ENCODE results near the gene GALNT13. TPM values are rescaled to one million over a fixed set of nuclear protein-coding genes. Genes with fewer than 3 reads are reported as not detected.

The GALNT13 gene
- total RNA-seq, 3 donors from 2014 or later = 0.33 to 17.3 (median 0.44) TPM

DNA sequence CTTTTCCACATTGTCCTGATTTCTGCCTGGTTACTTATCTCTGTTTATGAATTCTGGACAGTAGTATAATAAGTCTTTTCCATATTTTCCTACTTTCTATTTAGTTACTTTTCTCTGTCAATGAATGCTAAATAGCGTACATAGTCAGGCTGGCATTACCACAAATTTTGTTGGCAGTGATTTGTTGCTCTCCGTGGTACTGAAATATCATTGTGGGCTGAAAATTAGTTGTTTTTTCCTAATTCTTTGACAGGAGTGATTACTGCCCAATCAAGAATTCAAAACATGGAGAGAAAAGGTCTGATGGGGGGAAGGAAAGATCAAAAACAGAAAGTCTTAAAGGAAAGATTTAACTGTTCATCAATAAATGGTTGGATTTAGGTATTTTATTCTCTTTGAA lies 7.7 kb upstream of the GALNT13 start:
- Histone ChIP-seq H3K27me3 (no peaks in the 10 kb centered on the region), H3K27ac (no peak overlapping the region), H3K4me3 (no peak overlapping the region), H3K4me1 (no peaks in the 10 kb centered on the region), H3K36me3 (no peaks in the 10 kb centered on the region), H3K9me3 (no peaks in the 10 kb centered on the region)
- intact Hi-C loops (cut with DNase I; ENCODE audit: low total_unique reads) = no loop called here
- no peak for DNase-seq (ENCODE audit: low spot score in 2 of 2)
- TF ChIP-seq POLR2AphosphoS5 (IDR thresholded peaks at IDR 0.05) (no peak), POLR2A (IDR thresholded peaks at IDR 0.05) (no peak)
- TF ChIP-seq, protein P1, sequence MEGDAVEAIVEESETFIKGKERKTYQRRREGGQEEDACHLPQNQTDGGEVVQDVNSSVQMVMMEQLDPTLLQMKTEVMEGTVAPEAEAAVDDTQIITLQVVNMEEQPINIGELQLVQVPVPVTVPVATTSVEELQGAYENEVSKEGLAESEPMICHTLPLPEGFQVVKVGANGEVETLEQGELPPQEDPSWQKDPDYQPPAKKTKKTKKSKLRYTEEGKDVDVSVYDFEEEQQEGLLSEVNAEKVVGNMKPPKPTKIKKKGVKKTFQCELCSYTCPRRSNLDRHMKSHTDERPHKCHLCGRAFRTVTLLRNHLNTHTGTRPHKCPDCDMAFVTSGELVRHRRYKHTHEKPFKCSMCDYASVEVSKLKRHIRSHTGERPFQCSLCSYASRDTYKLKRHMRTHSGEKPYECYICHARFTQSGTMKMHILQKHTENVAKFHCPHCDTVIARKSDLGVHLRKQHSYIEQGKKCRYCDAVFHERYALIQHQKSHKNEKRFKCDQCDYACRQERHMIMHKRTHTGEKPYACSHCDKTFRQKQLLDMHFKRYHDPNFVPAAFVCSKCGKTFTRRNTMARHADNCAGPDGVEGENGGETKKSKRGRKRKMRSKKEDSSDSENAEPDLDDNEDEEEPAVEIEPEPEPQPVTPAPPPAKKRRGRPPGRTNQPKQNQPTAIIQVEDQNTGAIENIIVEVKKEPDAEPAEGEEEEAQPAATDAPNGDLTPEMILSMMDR (IDR thresholded peaks at IDR 0.05) = no peak

DNA sequence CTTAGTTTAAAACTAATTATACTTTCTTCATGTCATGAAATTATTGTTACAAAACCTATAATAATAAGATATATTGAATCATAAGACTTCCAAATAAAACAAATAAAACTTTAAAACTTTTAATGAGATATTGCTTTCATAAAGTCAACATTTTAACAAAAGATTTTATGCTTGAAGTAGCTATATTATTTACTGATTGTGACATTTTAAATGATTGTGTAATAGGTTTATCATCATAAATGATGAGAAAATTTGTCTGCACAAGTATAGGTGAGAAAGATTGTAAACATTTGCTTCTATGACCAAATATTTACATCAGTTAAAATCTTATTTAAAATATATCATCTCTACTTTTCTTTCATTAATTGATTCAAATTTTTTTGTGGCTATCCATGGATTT lies 5.1 kb upstream of the GALNT13 start:
- intact Hi-C loops (cut with DNase I; ENCODE audit: low total_unique reads) = no loop called here
- no peak for DNase-seq (ENCODE audit: low spot score in 2 of 2)
- Histone ChIP-seq H3K36me3 (no peaks in the 10 kb centered on the region), H3K27ac (no peak overlapping the region), H3K4me1 (no peaks in the 10 kb centered on the region), H3K27me3 (peaks cover 0 to 5% of the 10 kb centered on the region in 2 donors), H3K9me3 (no peaks in the 10 kb centered on the region), H3K4me3 (no peak overlapping the region)
- TF ChIP-seq, protein P1 (IDR thresholded peaks at IDR 0.05) = no peak
- TF ChIP-seq POLR2AphosphoS5 (IDR thresholded peaks at IDR 0.05) (no peak), POLR2A (IDR thresholded peaks at IDR 0.05) (no peak)

DNA sequence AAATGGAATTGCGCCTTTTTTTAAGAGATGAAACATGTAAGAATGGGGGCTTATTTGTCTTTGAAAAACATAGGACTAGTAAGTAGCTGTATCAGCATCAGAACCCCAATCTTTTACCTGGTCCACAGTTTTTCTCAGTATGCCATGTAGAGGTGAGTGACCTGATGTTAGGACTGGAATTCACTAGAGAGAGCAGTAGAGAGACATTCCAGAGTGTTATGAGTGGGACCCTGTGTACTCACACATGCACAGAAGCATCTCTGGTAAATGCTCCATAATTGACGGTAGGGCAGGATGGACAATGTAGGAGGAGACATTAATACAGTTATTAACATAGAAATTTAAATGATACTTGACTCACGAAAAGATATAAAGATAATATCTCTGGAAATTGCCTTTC lies 1.4 kb upstream of the GALNT13 start:
- intact Hi-C loops (cut with DNase I; ENCODE audit: low total_unique reads) = no loop called here
- Histone ChIP-seq H3K27ac (no peak overlapping the region), H3K4me1 (no peaks in the 10 kb centered on the region), H3K9me3 (no peaks in the 10 kb centered on the region), H3K36me3 (no peaks in the 10 kb centered on the region), H3K4me3 (no peak overlapping the region), H3K27me3 (peaks cover 0 to 34% of the 10 kb centered on the region in 2 donors)
- no peak for DNase-seq (ENCODE audit: low spot score in 2 of 2)
- TF ChIP-seq POLR2A (IDR thresholded peaks at IDR 0.05) (no peak), POLR2AphosphoS5 (IDR thresholded peaks at IDR 0.05) (no peak)
- TF ChIP-seq, protein P1 (IDR thresholded peaks at IDR 0.05) = no peak

DNA sequence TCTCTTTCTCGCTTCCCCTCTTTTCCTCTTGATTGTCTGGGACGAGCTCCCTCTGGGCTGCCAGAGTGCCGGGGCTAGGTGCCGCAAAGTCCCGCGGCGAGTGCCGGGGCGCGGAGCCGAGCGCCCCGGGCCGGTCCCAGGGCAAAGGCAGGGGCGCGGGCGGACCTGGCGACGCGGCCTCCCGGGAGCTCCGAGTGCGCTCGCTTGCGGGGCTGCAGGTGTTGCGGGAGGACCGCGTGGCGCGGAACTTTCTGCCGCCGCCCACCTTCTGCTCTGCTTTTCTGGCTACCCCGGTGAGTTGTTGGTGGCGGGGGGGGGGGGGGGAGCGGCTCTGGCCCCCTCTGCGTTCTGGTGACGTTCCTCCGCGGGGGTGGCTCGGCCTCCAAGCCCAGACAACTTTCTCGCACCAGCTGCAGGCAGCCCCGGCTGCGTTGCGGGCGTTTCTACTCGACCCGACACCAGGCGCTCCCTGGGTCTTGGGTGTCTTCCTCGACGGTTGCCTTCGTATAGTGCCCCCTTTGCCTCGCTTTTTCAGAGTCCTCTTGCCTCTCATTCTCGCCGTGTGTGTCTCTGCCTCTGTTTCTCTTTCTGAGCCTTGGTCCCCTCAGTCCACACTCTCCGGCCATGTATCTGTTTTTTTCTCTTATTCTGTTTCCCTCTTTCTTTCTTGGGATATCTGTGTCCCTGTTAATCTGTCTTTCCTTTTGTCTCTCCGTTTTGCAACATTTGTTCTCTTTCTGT lies 759 bp downstream of the GALNT13 start:
- Histone ChIP-seq H3K36me3 (no peaks in the 10 kb centered on the region), H3K4me1 (no peaks in the 10 kb centered on the region), H3K27ac (no peak overlapping the region), H3K9me3 (no peaks in the 10 kb centered on the region), H3K27me3 (peaks cover 0 to 40% of the 10 kb centered on the region in 2 donors), H3K4me3 (peak overlapping the region; percentile 45 to 57 (median 56))
- intact Hi-C loops (cut with DNase I; ENCODE audit: low total_unique reads) = no loop called here
- no peak for DNase-seq (ENCODE audit: low spot score in 2 of 2)
- TF ChIP-seq POLR2A (IDR thresholded peaks at IDR 0.05) (no peak), POLR2AphosphoS5 (IDR thresholded peaks at IDR 0.05) (no peak)
- TF ChIP-seq, protein P1 (IDR thresholded peaks at IDR 0.05) = no peak

Measured in breast epithelium (tissue), 4 donors.